ENCODE results near the gene GNG8.

DNA sequence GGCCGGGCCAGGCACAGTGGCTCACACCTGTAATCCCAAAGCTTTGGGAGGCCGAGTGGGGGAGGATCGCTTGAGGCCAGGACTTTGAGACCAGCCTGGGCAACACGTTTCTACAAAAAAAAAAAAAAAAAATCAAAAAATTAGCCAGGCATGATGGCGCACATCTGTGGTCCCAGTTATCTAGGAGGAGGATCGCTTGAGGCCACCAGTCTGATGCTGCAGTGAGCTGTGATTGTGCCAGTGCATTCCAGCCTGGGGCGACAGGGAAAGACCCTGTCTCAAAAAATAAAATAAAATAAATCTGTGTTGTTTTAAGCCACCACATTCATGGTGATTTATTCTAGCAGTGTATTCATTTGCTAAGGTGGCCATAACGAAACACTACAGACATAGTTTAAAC is 29.1 kb upstream of the GNG8 start:
- TF ChIP-seq, protein P1, sequence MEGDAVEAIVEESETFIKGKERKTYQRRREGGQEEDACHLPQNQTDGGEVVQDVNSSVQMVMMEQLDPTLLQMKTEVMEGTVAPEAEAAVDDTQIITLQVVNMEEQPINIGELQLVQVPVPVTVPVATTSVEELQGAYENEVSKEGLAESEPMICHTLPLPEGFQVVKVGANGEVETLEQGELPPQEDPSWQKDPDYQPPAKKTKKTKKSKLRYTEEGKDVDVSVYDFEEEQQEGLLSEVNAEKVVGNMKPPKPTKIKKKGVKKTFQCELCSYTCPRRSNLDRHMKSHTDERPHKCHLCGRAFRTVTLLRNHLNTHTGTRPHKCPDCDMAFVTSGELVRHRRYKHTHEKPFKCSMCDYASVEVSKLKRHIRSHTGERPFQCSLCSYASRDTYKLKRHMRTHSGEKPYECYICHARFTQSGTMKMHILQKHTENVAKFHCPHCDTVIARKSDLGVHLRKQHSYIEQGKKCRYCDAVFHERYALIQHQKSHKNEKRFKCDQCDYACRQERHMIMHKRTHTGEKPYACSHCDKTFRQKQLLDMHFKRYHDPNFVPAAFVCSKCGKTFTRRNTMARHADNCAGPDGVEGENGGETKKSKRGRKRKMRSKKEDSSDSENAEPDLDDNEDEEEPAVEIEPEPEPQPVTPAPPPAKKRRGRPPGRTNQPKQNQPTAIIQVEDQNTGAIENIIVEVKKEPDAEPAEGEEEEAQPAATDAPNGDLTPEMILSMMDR (IDR thresholded peaks at IDR 0.05; ENCODE audit: poor library complexity, severe bottlenecking): no peak
- TF ChIP-seq EP300 (conservative IDR thresholded peaks at IDR 0.05; ENCODE audit: poor library complexity, severe bottlenecking): no peak
